PFSK-1 (cell line): ENCODE results near the gene PPM1B.

Source experiments
- REST ChIP-seq, 2 experiments: IDR thresholded peaks; 2 replicates each; pipeline versions ENCODE4 v1.6.1 to v1.8.0; 2011 to 2012; ENCODE audit warnings: low read depth in 2 of 2, low read length in 2 of 2, control low read depth in 1 of 2, inconsistent platforms in 1 of 2, mild to moderate bottlenecking in 1 of 2, moderate library complexity in 1 of 2; ENCODE audit not compliant: insufficient read depth in 1 of 2
- TAF1 ChIP-seq: IDR thresholded peaks from 2 replicates; pipeline ENCODE4 v1.6.1; 2012; ENCODE audit warnings: low read length, control low read depth, borderline replicate concordance; ENCODE audit not compliant: insufficient read depth

GRCh38 chr2:44142306-44142705 is 26.4 kb upstream of the PPM1B start:
- TF ChIP-seq REST (IDR thresholded peaks at IDR 0.05; ENCODE audit: insufficient read depth in 1 of 2, low read depth in 2 of 2, low read length in 2 of 2) (no peak), TAF1 (no peak)
